ENCODE data around the gene AUTS2.

- TF ChIP-seq EZH2phosphoT487 (IDR thresholded peaks at IDR 0.05; ENCODE audit: insufficient read depth, low read depth) (no peak), EZH2 (IDR thresholded peaks at IDR 0.05; ENCODE audit: insufficient read depth, poor library complexity, severe bottlenecking) (no peak)
These were observed 358.3 kb downstream of the AUTS2 start for GRCh38 chr7:69956541-69956940.

Data from GM23248 (cell line).